ENCODE data around the gene MEIS1. TPM values are rescaled to one million over a fixed set of nuclear protein-coding genes. Genes with fewer than 3 reads are reported as not detected.

MEIS1 gene
- total RNA-seq, 1 donor from 2014 or later: 46.7 TPM

- no peaks in the 10 kb centered on the region for H3K27me3 ChIP-seq
- intact Hi-C loops (cut with DNase I): no loop called here
- H3K4me1 ChIP-seq: peaks cover 0 to 7% of the 10 kb centered on the region in 2 donors
- no peak for DNase-seq (ENCODE audit: low spot score in 2 of 2)
- TF ChIP-seq CTCF (IDR thresholded peaks at IDR 0.05): no peak
- no peaks in the 10 kb centered on the region for H3K9me3 ChIP-seq
- H3K27ac ChIP-seq: no peak overlapping the region
- no peaks in the 10 kb centered on the region for H3K36me3 ChIP-seq
- H3K4me3 ChIP-seq: no peak overlapping the region
Measured at GRCh38 chr2:66536997-66537396, 102.1 kb downstream of the MEIS1 start.

- no peak overlapping the region for H3K4me3 ChIP-seq
- H3K27me3 ChIP-seq: no peaks in the 10 kb centered on the region
- no peak for DNase-seq (ENCODE audit: low spot score in 2 of 2)
- no peaks in the 10 kb centered on the region for H3K36me3 ChIP-seq
- peaks cover 0 to 10% of the 10 kb centered on the region in 2 donors for H3K4me1 ChIP-seq
- TF ChIP-seq CTCF (IDR thresholded peaks at IDR 0.05): no peak
- no peaks in the 10 kb centered on the region for H3K9me3 ChIP-seq
- H3K27ac ChIP-seq: no peak overlapping the region
- intact Hi-C loops (cut with DNase I): no loop called here
Measured at GRCh38 chr2:66538291-66538690, 103.4 kb downstream of the MEIS1 start.

- intact Hi-C loops (cut with DNase I): no loop called here
- H3K27me3 ChIP-seq: no peaks in the 10 kb centered on the region
- TF ChIP-seq CTCF (IDR thresholded peaks at IDR 0.05): no peak
- peaks cover 0 to 13% of the 10 kb centered on the region in 2 donors for H3K4me1 ChIP-seq
- peak overlapping the region in 1 of 2 donors; percentile 27 for H3K27ac ChIP-seq
- no peaks in the 10 kb centered on the region for H3K36me3 ChIP-seq
- DNase-seq (ENCODE audit: low spot score in 2 of 2): no peak
- H3K9me3 ChIP-seq: no peaks in the 10 kb centered on the region
- no peak overlapping the region for H3K4me3 ChIP-seq
Measured at GRCh38 chr2:66539452-66539851, 104.5 kb downstream of the MEIS1 start.

GRCh38 chr2:66541646-66542045 is 106.7 kb downstream of the MEIS1 start:
- Histone ChIP-seq H3K27ac (no peak overlapping the region), H3K36me3 (no peaks in the 10 kb centered on the region), H3K27me3 (no peaks in the 10 kb centered on the region), H3K4me3 (no peak overlapping the region), H3K4me1 (peaks cover 0 to 11% of the 10 kb centered on the region in 2 donors), H3K9me3 (no peaks in the 10 kb centered on the region)
- TF ChIP-seq CTCF (IDR thresholded peaks at IDR 0.05): no peak
- intact Hi-C loops (cut with DNase I): no loop called here
- no peak for DNase-seq (ENCODE audit: low spot score in 2 of 2)

- no peak for DNase-seq (ENCODE audit: low spot score in 2 of 2)
- TF ChIP-seq CTCF (IDR thresholded peaks at IDR 0.05): no peak
- H3K4me3 ChIP-seq: no peak overlapping the region
- H3K27me3 ChIP-seq: no peaks in the 10 kb centered on the region
- no peaks in the 10 kb centered on the region for H3K9me3 ChIP-seq
- peaks cover 0 to 12% of the 10 kb centered on the region in 2 donors for H3K4me1 ChIP-seq
- no peak overlapping the region for H3K27ac ChIP-seq
- intact Hi-C loops (cut with DNase I): no loop called here
- no peaks in the 10 kb centered on the region for H3K36me3 ChIP-seq
Measured at GRCh38 chr2:66543257-66543767, 108.4 kb downstream of the MEIS1 start.

- intact Hi-C loops (cut with DNase I): no loop called here
- Histone ChIP-seq H3K36me3 (no peaks in the 10 kb centered on the region), H3K27me3 (no peaks in the 10 kb centered on the region), H3K4me3 (no peak overlapping the region), H3K4me1 (peaks cover 0 to 12% of the 10 kb centered on the region in 2 donors), H3K27ac (no peak overlapping the region), H3K9me3 (no peaks in the 10 kb centered on the region)
- no peak for TF ChIP-seq CTCF (IDR thresholded peaks at IDR 0.05)
- DNase-seq (ENCODE audit: low spot score in 2 of 2): no peak
Measured at GRCh38 chr2:66544258-66544657, 109.3 kb downstream of the MEIS1 start.
